CD1c-positive myeloid dendritic cell (primary cell): ENCODE results near the gene OXSR1.
A peak's percentile ranks its signal among the peaks of the same experiment; 100 is the strongest.
"Not testable (repeated sequence)": the region's sequence is repeated elsewhere in the genome, so short reads cannot be mapped to it uniquely, and the experiment has no call there.

Experiments used
- DNase-seq: peaks from one replicate; pipeline ENCODE4 v3.0.0-alpha.2; 2016; ENCODE audit errors: extremely low spot score

The OXSR1 gene

DNA sequence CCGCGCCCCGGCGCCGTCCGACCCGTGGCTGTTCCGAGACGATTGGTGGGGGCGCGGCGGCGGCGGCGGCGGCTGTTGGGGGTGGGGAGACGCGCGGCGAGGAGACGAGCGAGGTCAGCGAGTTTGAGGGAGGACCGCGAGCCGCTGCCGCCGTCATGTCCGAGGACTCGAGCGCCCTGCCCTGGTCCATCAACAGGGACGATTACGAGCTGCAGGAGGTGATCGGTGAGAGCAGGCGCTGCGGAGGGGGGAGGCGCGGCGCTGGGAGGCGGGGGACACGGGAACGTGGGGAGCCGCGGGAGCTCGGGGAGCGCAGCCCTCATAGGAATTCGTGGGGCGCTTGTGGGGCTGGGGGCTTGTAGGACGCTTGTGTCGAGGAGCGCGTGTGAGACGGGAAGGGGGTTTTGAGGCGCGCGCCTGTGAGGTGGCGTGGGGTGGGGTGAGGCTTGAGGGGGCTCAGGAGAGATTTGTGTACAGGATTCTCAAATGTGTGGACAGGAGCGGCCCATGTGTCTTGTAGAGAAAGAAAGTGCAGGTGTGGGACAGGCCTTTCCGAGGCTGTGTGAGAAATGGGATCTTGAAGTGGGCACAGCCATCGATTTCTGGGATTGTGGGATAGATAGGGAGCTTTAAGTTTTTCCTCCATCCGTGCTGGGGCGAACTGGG is 518 bp downstream of the OXSR1 start:
- no peak for DNase-seq

DNA sequence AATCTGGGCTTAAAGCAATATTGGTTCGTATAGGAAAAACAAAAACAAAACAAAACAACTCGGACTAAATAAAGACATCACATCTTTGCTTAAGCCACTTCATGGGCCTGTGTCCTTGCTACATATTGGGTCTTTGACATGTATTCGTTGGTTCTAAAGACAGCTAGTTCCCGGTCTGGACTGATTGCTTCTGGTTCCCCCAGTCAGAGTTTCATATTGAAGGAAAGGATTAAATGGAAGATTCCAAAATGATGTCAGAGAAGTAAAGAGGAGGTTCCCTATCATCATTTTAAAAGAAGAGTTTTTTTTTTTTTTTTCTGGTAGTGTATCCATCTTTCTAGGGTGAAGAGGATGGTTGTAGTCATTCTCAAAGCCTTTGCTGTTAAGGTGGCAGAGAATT is 2.3 kb downstream of the OXSR1 start:
- no peak for DNase-seq

DNA sequence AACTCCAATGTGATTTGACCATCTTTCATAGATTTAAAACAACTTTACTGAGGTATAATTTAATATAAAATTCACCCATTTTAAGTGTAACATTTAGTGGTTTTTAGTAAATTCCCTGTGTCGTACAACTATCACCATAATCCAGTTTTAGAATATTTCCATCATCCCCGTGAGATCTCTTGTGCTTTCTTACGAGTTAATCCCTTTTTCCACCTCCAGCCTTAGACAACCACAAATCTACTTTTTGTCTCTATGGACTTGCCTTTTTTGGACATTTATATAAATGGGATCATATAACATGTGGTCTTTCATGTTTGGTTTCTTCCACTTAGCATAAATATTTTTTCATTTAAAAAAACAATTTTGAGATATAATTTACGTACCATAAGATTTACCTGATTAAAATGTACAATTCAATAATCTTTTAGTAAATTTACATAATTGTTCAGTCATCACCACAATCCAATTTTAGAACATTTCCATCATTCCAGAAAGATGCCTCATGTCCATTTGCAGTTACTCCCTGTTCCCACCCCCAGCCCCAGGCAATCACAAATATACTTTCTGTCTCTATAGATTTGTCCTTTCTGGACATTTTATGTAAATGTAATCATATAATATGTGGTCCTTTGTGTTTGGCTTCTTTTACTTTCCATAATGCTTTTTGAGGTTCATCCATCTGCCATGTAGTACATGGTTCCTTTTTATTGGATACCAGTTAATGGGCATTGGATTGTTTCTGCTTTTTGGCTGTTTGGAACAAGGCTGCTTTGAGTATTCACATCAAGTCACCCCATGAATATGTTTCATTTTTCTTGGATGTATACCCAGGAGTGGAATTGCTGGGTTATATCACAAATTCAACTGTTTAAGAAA is 3.1 kb downstream of the OXSR1 start:
- peak; percentile 33 for DNase-seq

DNA sequence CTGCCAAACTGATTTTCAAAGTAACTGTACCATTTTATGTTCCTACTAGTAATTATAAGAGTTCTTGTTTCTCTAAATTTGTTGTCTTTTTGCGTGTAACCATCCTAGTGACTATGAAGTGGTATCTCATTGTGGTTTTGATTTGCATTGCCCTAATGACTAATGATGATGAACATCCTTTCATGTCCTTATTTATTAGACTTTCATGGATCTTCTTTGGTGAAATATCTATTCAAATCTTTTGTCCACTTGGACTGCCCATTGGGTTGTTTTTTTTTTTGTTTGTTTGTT is 3.6 kb downstream of the OXSR1 start:
- no peak for DNase-seq

DNA sequence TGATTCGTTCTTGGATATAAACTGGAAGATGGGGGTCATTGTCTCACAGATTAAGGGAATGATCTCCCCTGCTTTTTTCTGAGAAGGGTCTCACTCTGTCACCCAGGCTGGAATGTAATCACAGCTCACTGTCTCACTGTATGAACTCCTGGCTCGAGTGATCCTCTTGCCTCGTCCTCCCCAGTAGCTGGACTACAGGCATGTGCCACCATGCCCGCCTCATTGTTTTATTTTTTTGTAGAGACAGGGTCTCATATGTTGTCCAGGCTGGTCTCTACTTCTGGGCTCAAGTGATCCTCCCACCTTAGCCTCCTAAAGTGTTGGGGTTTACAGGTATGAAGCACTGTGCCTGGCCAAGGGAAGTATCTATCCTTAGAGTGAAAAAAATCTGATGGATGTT is 5.4 kb downstream of the OXSR1 start:
- DNase-seq: no peak

DNA sequence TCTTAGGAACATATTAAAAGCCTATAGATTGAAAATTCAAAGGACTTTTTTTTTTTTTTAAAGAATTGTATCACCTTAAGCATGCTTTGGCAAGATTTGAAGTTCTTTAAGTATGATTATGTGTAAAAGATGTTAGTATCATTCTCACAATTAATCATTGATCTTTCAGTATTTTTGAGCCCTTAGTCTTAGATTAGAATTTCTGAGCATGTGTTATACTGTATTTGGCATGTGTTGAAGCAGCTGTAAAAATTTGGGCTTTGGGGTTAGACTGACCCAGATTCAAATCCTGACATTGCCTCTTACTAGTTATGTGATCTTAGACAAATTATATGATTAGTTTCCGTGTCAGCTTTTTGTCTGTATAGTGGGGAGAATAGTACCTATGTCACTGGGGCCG is 6.3 kb downstream of the OXSR1 start:
- no peak for DNase-seq

DNA sequence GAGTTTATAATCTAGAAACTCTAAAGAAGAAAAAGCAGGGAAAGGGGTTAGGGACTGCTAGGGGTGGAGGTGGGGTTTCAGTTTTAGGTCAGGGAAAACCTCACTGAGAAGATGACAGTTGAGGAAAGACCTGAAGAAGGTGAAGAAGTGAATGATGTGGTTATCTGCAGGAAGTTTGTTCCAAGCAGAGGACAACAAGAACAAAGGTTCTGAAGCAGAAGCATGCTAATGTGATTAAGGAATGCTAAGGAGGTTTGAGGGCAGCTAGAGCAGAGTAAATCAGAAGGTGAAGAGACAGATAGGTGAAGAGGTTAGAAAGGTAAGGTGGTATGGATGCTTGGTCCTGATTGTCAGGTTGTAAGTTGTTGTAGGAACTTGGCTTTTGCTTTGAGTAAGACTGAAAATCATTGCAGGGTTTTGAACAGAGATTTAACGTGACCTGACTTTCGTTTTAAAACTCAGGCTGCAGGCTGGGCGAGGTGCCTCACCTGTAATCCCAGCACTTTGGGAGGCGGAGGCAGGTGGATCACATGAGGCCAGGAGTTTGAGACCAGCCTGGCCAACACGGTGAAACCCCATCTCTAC is 8.6 kb downstream of the OXSR1 start:
- DNase-seq: no peak

DNA sequence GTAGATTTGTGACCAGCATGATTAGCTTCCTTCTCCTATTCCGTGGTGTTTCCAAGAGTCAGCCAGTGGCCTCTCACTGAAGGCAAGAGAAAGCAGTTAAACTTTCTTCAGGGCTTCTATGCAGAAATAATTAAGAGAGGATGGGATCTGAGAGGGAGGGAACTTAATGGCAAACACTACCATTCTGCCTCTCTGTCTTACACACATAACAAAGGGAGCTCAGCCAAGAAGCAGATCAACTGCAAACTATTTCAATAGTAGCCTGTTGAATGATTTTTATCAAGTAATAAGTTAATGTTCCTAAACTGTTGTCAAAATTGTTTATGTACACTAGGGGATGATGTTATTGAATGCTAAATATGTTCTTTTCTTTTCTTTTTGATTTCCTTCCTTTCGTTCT is 11.8 kb downstream of the OXSR1 start:
- no peak for DNase-seq

DNA sequence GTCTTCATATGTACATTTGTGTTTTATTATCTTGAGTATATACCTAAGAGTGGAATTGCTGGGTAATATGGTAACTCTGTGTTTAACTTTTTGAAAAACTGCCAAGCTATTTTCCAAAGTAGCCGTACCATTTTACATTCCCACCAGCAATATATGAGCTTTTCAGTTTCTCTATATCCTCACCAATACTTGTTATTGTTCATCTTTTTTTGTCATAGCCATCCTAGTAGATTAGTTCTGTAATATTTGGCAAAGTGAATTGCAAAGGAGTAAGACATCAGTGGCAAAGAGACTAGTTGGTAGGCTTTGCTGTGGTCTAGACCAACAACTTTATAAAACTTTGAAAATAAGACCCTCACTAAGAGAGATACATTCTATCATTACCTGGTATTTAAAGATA is 21.4 kb downstream of the OXSR1 start:
- no peak for DNase-seq

DNA sequence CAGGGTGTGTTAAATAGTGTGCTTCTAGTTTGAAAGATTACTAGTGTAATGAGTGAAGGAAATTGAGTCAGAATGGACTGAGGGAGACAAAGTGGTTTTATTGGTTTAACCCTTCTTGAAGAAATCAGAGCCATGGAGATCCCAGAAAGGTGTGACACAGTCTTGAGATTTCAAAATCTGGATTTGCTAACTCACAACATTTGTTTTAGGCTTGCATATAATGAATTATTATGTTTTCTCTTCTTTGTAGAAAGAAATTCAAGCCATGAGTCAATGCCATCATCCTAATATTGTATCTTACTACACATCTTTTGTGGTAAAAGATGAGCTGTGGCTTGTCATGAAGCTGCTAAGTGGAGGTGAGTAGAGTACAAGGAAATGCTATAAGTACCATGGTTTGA is 25.1 kb downstream of the OXSR1 start:
- DNase-seq: no peak

DNA sequence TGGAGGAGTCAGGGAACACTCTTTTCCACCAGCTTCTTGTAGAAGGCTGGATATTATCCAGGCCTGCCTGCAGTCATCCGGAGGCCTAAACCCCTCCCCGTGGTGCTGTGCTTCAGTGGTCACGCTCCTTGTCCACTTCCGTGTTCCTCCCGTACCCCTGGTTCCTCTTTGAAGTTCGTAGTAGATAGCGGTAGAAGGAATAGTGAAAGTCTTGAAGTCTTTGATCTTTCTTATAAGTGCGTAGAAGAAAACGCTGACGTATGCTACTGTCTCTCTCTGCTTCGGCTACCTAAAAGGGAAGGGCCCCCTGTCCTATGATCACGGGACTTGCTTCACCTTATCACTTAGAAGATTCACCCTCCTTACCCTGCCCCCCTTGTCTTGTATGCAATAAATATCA is 37.6 kb downstream of the OXSR1 start:
- DNase-seq: not testable (repeated sequence)

DNA sequence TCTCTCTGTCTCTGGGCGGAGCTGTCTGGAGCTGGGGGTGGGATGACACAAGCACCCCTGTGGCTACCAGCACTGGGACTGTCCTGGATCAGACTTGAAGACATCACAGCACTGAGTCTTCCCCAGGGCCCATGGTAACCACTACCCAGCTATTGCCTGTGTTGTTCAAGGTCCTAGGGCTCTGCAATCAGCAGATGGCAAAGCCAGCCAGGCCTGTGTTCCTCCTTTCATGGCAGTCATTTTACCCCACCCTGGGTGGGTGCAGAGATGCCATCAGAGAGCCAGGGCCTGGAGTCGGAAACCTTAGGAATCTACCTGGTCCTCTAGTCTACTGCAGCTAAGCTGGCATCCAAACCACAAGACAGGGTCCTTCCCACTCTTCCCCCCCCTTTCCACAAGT is 38.4 kb downstream of the OXSR1 start:
- DNase-seq: no peak

DNA sequence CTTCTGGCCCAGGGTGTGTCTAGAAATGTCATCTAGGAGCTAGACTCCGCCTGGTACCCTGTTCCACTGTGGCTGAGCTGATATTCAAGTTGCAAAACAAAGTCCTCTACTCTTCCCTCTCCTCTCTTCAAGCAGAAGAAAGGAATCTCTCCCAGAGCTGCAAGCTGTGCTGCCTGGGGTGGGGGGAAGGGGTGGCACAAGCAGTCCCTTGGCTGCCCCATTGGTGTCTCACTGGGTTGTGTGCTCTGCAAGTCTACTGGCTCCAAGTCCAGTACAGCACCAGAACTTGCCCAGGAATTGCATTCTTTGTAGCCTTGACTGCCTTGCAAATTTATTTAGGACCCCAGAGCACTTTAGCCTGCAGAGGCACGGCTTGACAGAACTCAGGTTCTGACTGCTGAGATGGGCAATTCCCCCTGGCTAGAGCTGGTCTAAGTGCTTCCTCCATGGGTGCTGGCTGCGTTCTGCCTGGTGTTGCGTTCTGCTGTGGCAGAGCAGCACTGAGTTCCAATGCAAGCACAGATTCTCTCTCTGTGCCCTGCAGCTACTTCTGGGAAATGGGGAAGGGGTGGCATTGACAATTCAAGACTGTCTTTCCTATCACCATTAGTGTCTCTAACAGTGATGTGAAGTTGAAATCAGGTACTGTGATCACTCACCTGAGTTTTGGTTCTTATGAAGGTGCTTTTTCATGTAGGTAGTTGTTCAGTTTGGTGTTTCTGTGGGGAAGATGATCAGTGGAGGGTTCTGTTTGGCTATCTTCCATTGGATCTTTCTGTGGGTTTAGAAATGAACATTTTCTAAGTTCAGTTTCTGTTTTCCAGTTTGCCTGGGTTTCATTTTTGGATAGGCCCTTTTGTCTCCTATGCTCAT is 39.5 kb downstream of the OXSR1 start:
- no peak for DNase-seq

DNA sequence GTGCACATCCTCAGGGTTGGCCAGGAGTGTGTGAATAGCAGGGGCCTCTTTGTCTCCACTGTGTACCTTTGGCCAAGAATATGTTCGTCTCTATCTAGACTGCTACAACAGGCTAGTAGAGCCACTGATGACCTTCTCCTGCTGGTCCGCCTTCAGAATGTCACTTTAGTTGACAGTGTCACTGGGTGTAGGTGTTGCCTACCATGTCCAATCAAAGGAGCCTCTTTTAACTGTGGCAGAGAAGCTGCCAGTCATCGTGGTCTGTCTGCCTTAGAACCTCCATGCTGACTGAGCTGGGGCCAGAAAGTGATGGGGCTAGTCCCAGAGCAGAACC is 40.1 kb downstream of the OXSR1 start:
- no peak for DNase-seq

DNA sequence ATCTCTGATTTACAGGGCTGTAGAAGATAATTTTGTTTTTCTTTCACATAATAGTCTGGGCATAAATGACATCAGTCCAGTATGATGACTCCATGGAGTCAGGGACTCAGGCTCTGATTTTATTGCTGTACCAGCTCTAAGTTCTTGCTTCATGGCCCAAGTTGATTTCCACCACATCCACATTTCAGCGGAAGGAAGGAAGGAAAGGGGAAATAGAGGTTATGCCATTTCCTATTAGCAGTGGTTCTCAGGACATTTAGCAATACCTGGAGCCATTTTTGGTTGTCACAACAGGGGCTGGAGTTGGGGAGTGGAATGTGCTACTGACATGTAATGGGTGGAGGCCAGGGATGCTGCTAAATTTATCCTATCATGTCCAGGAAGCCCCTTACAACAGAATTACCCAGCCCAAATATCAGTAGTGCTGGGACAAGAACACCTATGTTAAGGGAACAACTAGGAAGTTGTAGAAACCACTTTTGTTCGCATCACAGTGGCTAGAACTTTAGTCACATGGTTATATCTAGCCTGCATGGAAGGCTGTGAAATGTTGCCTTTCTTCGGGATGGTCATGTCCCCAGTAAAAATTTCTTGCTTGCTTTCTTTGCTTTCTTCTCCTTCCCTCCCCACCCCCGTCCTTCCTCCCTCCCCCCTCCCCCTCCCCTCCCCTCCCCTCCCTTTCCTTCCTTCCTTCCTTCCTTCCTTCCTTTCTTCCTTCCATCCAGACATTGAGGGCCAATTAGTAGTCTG is 42.1 kb downstream of the OXSR1 start:
- no peak for DNase-seq

DNA sequence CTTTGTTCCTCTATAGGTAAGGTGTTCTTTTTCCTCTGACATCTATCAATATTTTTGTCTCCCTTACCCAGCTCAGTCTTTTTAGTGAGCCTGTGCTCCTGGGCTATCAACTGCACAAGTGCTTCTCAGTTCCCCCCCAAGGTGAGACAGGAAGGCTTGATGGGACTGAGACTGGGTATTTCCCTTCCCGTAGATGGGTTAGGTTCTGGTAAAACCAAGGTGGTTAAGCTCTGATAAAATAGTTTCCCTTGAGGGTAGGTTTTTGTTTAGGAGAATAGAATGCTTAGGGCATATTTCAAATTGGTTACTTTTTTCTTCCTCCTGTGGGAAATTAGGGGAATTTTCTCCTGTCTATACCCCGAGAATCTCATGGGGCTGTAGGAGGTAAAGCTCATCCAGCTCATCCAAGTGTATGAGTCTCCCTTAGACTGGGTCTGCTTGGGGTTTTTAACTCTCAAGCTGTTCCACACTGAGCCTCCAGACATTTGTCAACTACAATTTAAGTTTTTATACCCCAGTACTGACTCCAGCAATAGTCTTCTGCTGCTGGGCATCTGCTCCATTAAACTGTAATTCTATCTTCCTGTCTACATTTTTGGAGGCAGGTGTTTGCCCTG is 44.9 kb downstream of the OXSR1 start:
- no peak for DNase-seq

DNA sequence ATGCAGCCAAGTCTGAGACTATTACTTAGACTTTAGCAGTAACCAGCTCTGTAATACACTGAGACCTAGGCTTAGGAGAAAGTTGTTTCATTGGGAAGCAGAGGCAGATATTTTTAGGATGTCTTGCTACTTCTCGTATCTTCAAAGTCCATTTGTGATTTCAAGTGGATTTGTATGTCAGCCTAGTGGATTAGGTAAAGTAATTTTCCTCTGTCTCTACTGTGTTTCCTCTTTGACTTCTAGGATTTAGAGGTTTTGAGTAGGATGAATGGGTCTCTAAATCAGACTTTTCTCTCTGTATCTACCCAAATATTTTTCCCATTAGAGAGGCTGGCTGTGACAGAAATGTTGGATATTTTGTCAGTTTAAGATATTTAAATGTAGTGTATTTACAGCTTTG is 46.8 kb downstream of the OXSR1 start:
- no peak for DNase-seq

DNA sequence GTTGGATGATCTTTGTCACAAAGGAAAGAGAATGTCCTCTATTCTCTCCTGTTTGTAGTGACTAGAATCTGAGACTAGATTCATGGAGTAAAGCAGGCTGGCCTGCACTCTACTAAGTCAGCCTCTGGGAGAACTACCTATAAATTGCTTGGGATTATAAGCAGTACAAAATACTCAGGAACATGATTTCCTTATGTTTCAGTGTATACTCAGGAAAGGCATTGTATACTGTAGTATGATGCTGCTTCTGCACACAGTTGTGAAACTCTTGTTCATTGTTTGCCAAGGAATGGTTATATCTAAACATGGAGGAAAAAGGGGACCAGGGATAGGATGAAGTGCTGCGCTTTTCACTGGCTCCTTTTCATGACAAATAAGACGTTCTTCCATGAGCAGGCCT is 49.2 kb downstream of the OXSR1 start:
- no peak for DNase-seq

DNA sequence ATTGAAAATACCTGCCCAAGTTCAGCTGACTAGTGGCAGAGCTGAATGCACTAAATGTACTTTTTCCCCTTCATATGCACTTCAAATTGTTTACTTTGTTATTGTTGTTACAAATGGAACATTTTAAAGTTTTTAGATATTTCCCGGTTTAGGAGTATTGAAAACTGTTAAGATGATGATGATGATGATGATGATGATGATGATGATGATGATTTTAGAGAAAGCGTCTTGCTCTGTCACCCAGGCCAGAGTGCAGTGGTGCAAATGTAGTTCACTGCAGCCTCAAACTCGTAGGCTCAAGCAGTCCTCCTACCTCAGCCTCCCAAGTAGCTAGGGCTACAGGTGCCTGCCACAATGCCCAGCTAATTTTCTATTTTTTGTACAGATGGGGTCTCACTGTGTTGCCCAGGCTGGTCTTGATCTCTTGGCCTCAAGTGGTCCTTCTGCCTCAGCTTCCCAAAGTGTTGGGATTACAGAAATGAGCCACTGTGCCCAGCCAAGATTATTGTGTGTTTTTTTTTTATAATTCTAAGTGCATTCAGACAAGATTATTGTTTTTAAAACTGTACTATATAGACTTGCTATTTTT is 54.4 kb downstream of the OXSR1 start:
- no peak for DNase-seq

DNA sequence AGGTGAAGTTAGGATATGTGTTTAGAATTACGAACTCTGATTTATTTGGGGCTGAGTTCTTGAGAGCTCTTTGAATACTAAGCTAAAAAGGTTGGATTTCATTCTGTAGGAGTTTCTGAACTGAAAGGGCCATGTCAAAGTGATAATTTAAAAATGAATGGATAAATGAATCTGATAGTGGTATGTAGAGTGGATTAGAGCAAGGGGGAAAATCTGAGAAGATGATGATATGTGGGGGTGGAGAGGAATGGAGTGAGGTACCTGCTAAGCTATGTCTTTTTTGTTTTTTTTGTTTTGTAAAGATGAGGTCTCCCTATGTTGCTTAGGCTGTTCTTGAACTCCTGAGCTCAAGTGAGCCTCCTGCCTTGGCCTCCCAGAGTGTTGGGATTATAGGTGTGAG is 55.7 kb downstream of the OXSR1 start:
- DNase-seq: no peak

DNA sequence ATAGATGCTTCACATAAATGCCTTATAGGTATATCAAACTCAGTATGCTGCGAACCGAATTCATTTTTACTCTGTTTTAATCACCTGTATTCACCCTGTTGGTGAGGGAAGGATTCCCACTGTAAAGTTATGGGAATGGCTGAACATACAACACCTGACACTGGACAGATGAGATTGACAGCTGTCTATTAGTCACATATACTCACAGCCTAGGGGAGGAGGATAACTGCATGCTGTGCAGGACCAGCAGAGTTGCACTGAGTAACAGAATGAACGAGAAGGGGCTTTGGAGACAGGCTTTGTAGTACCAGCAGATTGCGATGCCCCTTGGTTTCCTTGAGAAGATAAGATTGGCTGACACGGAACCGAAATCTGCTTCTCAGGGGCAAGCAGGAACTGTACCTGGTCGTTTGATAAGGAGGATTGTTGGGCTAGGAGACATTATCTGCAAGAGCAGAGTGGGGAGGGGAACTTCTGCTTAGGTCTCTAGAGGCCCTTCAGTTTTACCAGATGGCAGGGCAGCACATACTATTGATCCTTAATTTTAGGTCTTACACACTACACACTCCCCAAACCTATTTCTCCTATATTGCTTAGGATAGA is 56.8 kb downstream of the OXSR1 start:
- DNase-seq: no peak
